ENCODE measurements around the gene TAOK1.
"Not testable (repeated sequence)": the region's sequence is repeated elsewhere in the genome, so short reads cannot be mapped to it uniquely, and the experiment has no call there.

The TAOK1 gene

GRCh38 chr17:29420128-29420527 lies 30.0 kb downstream of the TAOK1 start:
- in situ Hi-C loops (cut with HindIII; ENCODE audit: low pct_ligation_motif_present, low pct_unique_long_range_greater_than_20kb, low sequenced_read_pairs) = no loop called here
- no peak for DNase-seq

GRCh38 chr17:29430275-29430674 lies 40.1 kb downstream of the TAOK1 start:
- no peak for DNase-seq
- in situ Hi-C loops (cut with HindIII; ENCODE audit: low pct_ligation_motif_present, low pct_unique_long_range_greater_than_20kb, low sequenced_read_pairs) = no loop called here

DNA sequence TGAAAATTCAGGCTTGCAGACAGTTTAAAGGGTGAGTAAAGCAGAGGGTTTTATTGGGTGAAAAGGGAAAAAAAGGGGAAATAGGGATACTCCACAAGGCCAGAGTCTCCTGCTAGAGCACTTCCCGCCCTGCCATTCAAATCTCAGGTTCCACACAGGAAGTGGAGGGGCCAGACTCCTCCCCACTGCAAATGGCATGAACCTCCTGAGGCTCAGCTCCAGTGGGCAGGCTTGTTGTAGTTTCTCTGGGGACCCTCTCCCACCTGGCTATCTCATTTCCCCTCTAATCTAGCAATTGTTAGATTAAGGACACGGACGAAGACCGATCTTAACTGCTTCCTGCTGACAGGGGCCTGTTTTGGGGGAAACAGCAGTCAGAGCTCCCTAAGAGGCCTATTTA lies 43.4 kb downstream of the TAOK1 start:
- in situ Hi-C loops (cut with HindIII; ENCODE audit: low pct_ligation_motif_present, low pct_unique_long_range_greater_than_20kb, low sequenced_read_pairs) = no loop called here
- no peak for DNase-seq

- in situ Hi-C loops (cut with HindIII; ENCODE audit: low pct_ligation_motif_present, low pct_unique_long_range_greater_than_20kb, low sequenced_read_pairs) = no loop called here
- DNase-seq = no peak
These were observed 44.4 kb downstream of the TAOK1 start for GRCh38 chr17:29434550-29434949.

DNA sequence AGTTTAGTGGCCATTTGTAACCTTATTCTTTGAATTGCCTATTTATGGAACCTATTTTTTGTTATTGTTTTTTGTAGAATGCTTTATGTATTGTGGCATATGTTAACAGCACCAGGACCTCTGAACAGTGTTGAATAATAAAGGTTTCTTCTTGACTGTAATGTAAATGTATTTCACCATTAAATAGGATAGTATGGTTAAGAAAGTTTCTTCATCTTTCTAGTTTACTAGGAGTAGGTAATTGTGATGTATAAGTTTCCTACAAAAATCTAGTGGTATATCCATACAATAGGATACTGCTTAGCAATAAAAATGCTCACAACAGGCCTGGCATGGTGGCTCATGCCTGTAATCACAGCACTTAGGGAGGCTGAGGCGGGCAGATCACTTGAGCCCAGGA lies 52.3 kb downstream of the TAOK1 start:
- in situ Hi-C loops (cut with HindIII; ENCODE audit: low pct_ligation_motif_present, low pct_unique_long_range_greater_than_20kb, low sequenced_read_pairs) = no loop called here
- no peak for DNase-seq

GRCh38 chr17:29443041-29443739 lies 53.0 kb downstream of the TAOK1 start:
- in situ Hi-C loops (cut with HindIII; ENCODE audit: low pct_ligation_motif_present, low pct_unique_long_range_greater_than_20kb, low sequenced_read_pairs) = no loop called here
- DNase-seq = no peak

DNA sequence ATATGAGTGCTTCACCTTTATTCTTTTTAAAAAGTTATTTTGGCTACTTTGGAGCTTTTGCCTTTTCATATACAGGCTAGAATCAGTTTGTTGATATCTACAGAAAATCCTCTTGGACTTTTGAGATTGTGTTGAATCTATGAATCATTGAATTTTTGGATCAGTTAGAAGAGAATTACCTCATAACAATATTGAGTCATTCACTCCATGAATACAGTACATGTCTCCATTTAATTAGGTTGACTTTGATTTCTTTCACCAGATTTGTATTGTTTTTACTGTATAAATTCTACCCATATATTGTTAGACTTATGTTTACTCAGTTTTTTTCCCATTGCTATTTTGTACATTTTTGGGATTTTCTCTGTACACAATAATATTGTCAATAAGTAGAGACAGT lies 54.4 kb downstream of the TAOK1 start:
- no peak for DNase-seq
- in situ Hi-C loops (cut with HindIII; ENCODE audit: low pct_ligation_motif_present, low pct_unique_long_range_greater_than_20kb, low sequenced_read_pairs) = no loop called here

GRCh38 chr17:29445844-29446243 lies 55.7 kb downstream of the TAOK1 start:
- DNase-seq = no peak
- in situ Hi-C loops (cut with HindIII; ENCODE audit: low pct_ligation_motif_present, low pct_unique_long_range_greater_than_20kb, low sequenced_read_pairs) = no loop called here

GRCh38 chr17:29449865-29450671 lies 59.9 kb downstream of the TAOK1 start:
- DNase-seq = no peak
- in situ Hi-C loops (cut with HindIII; ENCODE audit: low pct_ligation_motif_present, low pct_unique_long_range_greater_than_20kb, low sequenced_read_pairs) = no loop called here

DNA sequence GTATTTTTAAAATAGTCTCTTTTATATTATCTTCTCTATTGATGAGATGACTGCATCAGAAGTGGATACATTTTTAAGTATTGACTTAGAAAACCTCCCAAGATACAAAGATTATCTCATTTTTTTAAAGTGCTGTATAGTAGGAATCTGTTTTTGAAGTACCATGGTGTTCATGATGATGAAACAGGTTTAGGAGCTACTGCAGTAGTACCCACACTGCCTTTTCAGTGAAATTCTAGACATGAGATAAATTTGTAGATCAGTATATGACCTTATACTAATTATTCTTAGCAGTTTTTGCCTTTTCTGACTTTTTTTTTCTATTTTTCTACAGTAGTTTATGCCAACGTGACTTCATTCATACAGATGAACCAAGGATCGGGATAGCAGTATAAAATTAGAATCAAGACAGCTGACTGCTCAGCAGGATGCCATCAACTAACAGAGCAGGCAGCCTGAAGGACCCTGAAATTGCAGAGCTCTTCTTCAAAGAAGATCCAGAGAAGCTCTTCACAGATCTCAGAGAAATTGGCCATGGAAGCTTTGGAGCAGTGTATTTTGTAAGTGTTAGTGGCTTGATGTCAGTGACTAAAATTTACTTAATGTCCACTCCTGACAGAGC lies 61.1 kb downstream of the TAOK1 start:
- no peak for DNase-seq

GRCh38 chr17:29458066-29458465 lies 67.9 kb downstream of the TAOK1 start:
- DNase-seq = no peak
- in situ Hi-C loops (cut with HindIII; ENCODE audit: low pct_ligation_motif_present, low pct_unique_long_range_greater_than_20kb, low sequenced_read_pairs) = no loop called here

More for the DNA sequence above, 61.1 kb downstream of the TAOK1 start:
- in situ Hi-C loops (cut with HindIII; ENCODE audit: low pct_ligation_motif_present, low pct_unique_long_range_greater_than_20kb, low sequenced_read_pairs) = no loop called here

DNA sequence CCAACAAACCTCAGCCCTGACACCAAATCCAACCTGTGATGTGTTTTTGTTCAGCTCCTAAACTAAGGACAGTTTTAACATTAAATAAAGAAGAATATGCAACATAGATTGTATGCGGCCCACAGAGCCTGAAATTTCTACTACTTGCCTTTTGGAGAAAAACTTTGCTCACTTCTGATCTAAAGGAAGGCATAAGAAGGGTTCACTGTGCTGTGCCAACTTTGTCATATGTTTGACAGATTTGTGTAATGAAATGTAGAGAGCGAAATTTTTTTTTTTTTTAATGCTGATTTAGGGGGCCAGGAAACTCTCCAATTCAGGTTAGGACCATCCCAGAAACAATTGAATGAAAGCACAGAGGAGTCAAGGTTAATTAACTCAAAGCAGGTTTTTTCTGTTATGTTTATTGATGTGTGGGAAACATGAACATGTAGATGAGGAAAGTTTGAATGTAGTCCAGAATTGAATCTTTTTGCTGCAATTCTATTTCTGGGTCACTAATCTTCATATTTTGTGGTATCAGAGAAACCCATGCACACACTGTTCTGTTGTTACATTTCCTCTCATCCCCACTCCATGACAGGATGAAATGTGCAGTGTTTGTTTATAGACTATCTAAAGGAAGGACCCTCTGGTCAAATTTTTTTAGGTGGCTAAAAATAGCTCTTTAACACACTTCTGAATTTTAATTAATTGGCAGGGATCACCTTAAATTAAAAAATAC lies 71.5 kb downstream of the TAOK1 start:
- in situ Hi-C loops (cut with HindIII; ENCODE audit: low pct_ligation_motif_present, low pct_unique_long_range_greater_than_20kb, low sequenced_read_pairs) = no loop called here
- no peak for DNase-seq

DNA sequence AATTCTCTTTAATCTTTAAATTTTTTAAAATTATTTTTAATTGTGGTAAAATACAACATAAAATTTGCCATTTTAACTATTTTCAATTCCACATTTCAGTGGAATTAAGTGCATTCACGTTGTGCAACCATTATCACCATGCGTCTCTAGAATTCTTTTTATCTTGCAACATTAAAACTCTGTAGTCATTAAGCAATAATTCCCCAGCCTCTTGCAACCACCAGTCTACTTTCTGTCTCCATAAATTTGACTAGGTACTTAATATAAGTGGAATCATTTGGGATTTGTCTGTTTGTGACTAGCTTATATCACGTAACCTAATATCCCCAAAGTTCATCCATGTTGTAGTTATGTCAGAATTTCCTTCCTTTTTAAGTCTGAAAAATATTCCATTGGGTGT lies 79.1 kb downstream of the TAOK1 start:
- in situ Hi-C loops (cut with HindIII; ENCODE audit: low pct_ligation_motif_present, low pct_unique_long_range_greater_than_20kb, low sequenced_read_pairs) = no loop called here
- DNase-seq = no peak

- in situ Hi-C loops (cut with HindIII; ENCODE audit: low pct_ligation_motif_present, low pct_unique_long_range_greater_than_20kb, low sequenced_read_pairs); DNase-seq: not testable (repeated sequence)
These were observed 83.3 kb downstream of the TAOK1 start for GRCh38 chr17:29473437-29473836.

GRCh38 chr17:29474297-29474696 lies 84.1 kb downstream of the TAOK1 start:
- in situ Hi-C loops (cut with HindIII; ENCODE audit: low pct_ligation_motif_present, low pct_unique_long_range_greater_than_20kb, low sequenced_read_pairs) = no loop called here
- no peak for DNase-seq

- in situ Hi-C loops (cut with HindIII; ENCODE audit: low pct_ligation_motif_present, low pct_unique_long_range_greater_than_20kb, low sequenced_read_pairs) = no loop called here
- no peak for DNase-seq
These were observed 85.7 kb downstream of the TAOK1 start for GRCh38 chr17:29475891-29476290.

- DNase-seq; in situ Hi-C loops (cut with HindIII; ENCODE audit: low pct_ligation_motif_present, low pct_unique_long_range_greater_than_20kb, low sequenced_read_pairs): not testable (repeated sequence)
These were observed 90.2 kb downstream of the TAOK1 start for GRCh38 chr17:29480249-29480928.

GRCh38 chr17:29483503-29483902 lies 93.3 kb downstream of the TAOK1 start:
- in situ Hi-C loops (cut with HindIII; ENCODE audit: low pct_ligation_motif_present, low pct_unique_long_range_greater_than_20kb, low sequenced_read_pairs) = no loop called here
- DNase-seq = no peak

Data from ACHN (cell line).